HuH-7 (cell line): ENCODE measurements around the gene PRELID2.
"Not testable (repeated sequence)": the region's sequence is repeated elsewhere in the genome, so short reads cannot be mapped to it uniquely, and the experiment has no call there.

Source experiments
- DNase-seq: peaks from one replicate; pipeline ENCODE4 v3.0.0; 2011; ENCODE audit warnings: low spot score

PRELID2 gene

GRCh38 chr5:145743396-145744061, 91.6 kb downstream of the PRELID2 start:
- DNase-seq = no peak

GRCh38 chr5:145739843-145740242, 95.3 kb downstream of the PRELID2 start:
- DNase-seq = no peak

- no peak for DNase-seq
These were observed 96.9 kb downstream of the PRELID2 start for GRCh38 chr5:145738227-145738626.

GRCh38 chr5:145737578-145737977, 97.6 kb downstream of the PRELID2 start:
- no peak for DNase-seq

GRCh38 chr5:145729956-145730355, 105.2 kb downstream of the PRELID2 start:
- DNase-seq = not testable (repeated sequence)

GRCh38 chr5:145723516-145723915, 111.6 kb downstream of the PRELID2 start:
- no peak for DNase-seq

GRCh38 chr5:145718956-145719355, 116.2 kb downstream of the PRELID2 start:
- DNase-seq = peak; percentile 14

- no peak for DNase-seq
These were observed 119.7 kb downstream of the PRELID2 start for GRCh38 chr5:145715412-145715811.

GRCh38 chr5:145712245-145712644, 122.9 kb downstream of the PRELID2 start:
- DNase-seq = no peak

- DNase-seq = no peak
These were observed 123.7 kb downstream of the PRELID2 start for GRCh38 chr5:145711417-145711816.
